HCT116 (cell line): ENCODE data around the gene CTBP2. TPM values are rescaled to one million over a fixed set of nuclear protein-coding genes. Genes with fewer than 3 reads are reported as not detected.
A peak's percentile ranks its signal among the peaks of the same experiment; 100 is the strongest.

Experiments
- ATAC-seq: fragments of 200-7000 bp; cut with Tn5 transposase; 2 replicates; pipeline ENCODE4 v1.9.1; 2020; ENCODE audit warnings: mild to moderate bottlenecking, moderate library complexity
- BruUV-seq: library from RNA; stranded (reverse); fragments of 400-500 nt; replicated peaks from 2 replicates; lab custom pipeline; 2021; lab: Mats Ljungman, UMichigan
- CTCF ChIA-PET: fragments of 300-600 bp; sonication (Branson Sonifier 250); formaldehyde crosslinking; loops from one replicate; lab custom pipeline; 2021; ENCODE audit warnings: antibody characterized with exemption; lab: Charles Lee
- POLR2A ChIA-PET: fragments of 300-600, 350-600 bp; sonication (Branson Sonifier 250); formaldehyde crosslinking; loops from one replicate; lab custom pipeline; 2021; ENCODE audit warnings: antibody characterized with exemption; lab: Charles Lee
- RAD21 ChIA-PET, 2 experiments: fragments of 300-600 bp; sonication (Branson Sonifier 250); formaldehyde crosslinking; loops; one replicate each; lab custom pipeline; 2023; ENCODE audit warnings: low total read pairs in 2 of 2; ENCODE audit not compliant: uncharacterized antibody in 2 of 2, unreplicated experiment in 2 of 2, low non-redundant PET in 1 of 2; lab: Charles Lee
- DNase-seq: peaks from one replicate; pipeline ENCODE4 v3.0.0-alpha.2; 2010; ENCODE audit warnings: low read depth, low spot score
- H2AFZ ChIP-seq: fragments of 200-600 bp; shearing (Covaris generic), sonication (generic); 2 replicates; pipeline ENCODE4 v1.6.1; 2017; ENCODE audit warnings: low read depth, mixed run types, mixed read lengths, antibody characterized with exemption, low read length; ENCODE audit not compliant: poor library complexity, severe bottlenecking
- H3K27ac ChIP-seq: 2 replicates; pipeline ENCODE4 v1.5.1; 2012; ENCODE audit warnings: low read depth, low read length
- H3K27me3 ChIP-seq: fragments of 200-600 bp; sonication (generic); 2 replicates; pipeline ENCODE4 v1.6.1; 2016; ENCODE audit warnings: mixed run types, low read length, mixed read lengths; ENCODE audit not compliant: insufficient read depth
- H3K36me3 ChIP-seq, 2 experiments: fragments of 200-500 bp in 1 of 2; fragments of 200-600 bp in 1 of 2; sonication (Bioruptor generic) in 1 of 2; sonication (generic) in 1 of 2; 2 replicates each; pipeline versions ENCODE4 v1.5.1 to v1.6.1; 2014 to 2016; ENCODE audit warnings: low read length in 2 of 2, inconsistent platforms in 1 of 2, mixed read lengths in 1 of 2, mixed run types in 1 of 2; ENCODE audit not compliant: insufficient read depth in 2 of 2, control insufficient read depth in 1 of 2
- H3K4me1 ChIP-seq, 2 experiments: fragments of 200-600 bp in 1 of 2; sonication (generic) in 1 of 2; 2 replicates each; pipeline versions ENCODE4 v1.5.1 to v1.6.1; 2012 to 2017; ENCODE audit warnings: low read length in 2 of 2, inconsistent platforms in 1 of 2, mild to moderate bottlenecking in 1 of 2, mixed read lengths in 1 of 2, mixed run types in 1 of 2, moderate library complexity in 1 of 2; ENCODE audit not compliant: insufficient read depth in 2 of 2, control insufficient read depth in 1 of 2
- H3K4me2 ChIP-seq: fragments of 200-600 bp; sonication (generic); 2 replicates; pipeline ENCODE4 v1.6.1; 2017; ENCODE audit warnings: mixed run types, low read length, mixed read lengths
- H3K4me3 ChIP-seq, 2 experiments: fragments of 200-600 bp in 1 of 2; sonication (generic) in 1 of 2; replicated peaks in 1 of 2; 2 replicates each; pipeline ENCODE4 v1.5.1; 2011 to 2016; ENCODE audit warnings: low read length in 2 of 2, control low read depth in 1 of 2, low read depth in 1 of 2, mild to moderate bottlenecking in 1 of 2, mixed read lengths in 1 of 2, mixed run types in 1 of 2
- H3K79me2 ChIP-seq: fragments of 200-600 bp; sonication (generic); 2 replicates; pipeline ENCODE4 v1.6.1; 2017; ENCODE audit warnings: mild to moderate bottlenecking, mixed run types, low read length, moderate library complexity, mixed read lengths; ENCODE audit not compliant: insufficient read depth
- H3K9ac ChIP-seq: fragments of 200-600 bp; sonication (generic); 2 replicates; pipeline ENCODE4 v1.6.1; 2016; ENCODE audit warnings: low read length, mixed read lengths
- H3K9me2 ChIP-seq: fragments of 200-600 bp; sonication (generic), shearing (Covaris generic); 2 replicates; pipeline ENCODE4 v1.6.1; 2017; ENCODE audit warnings: mixed run types, mild to moderate bottlenecking, moderate library complexity; ENCODE audit not compliant: insufficient read depth
- H3K9me3 ChIP-seq, 2 experiments: fragments of 200-500 bp in 1 of 2; fragments of 200-600 bp in 1 of 2; sonication (Bioruptor generic) in 1 of 2; sonication (generic) in 1 of 2; 2 replicates each; pipeline ENCODE4 v1.6.1; 2014 to 2017; ENCODE audit warnings: low read length in 2 of 2, mixed read lengths in 2 of 2, inconsistent platforms in 1 of 2, low read depth in 1 of 2, mild to moderate bottlenecking in 1 of 2, mixed run types in 1 of 2, moderate library complexity in 1 of 2; ENCODE audit not compliant: control insufficient read depth in 1 of 2, insufficient read depth in 1 of 2
- H4K20me1 ChIP-seq: fragments of 200-600 bp; sonication (generic), shearing (Covaris generic); 2 replicates; pipeline ENCODE4 v1.6.1; 2017; ENCODE audit warnings: mixed run types, mild to moderate bottlenecking, moderate library complexity; ENCODE audit not compliant: insufficient read depth
- CBX3 ChIP-seq: IDR thresholded peaks from 2 replicates; pipeline ENCODE4 v1.6.1; 2012; ENCODE audit warnings: low read depth
- CEBPB ChIP-seq: IDR thresholded peaks from 2 replicates; pipeline ENCODE4 v1.6.1; 2012; ENCODE audit warnings: low read depth
- ELF1 ChIP-seq: IDR thresholded peaks from 2 replicates; pipeline ENCODE4 v1.6.1; 2012; ENCODE audit warnings: low read depth, borderline replicate concordance
- EZH2 ChIP-seq: fragments of 200-600 bp; sonication (generic); IDR thresholded peaks from 2 replicates; pipeline ENCODE4 v1.6.1; 2017; ENCODE audit warnings: antibody characterized with exemption, mixed run types
- EZH2phosphoT487 ChIP-seq: fragments of 200-600 bp; IDR thresholded peaks from 2 replicates; pipeline ENCODE4 v1.6.1; 2018; ENCODE audit warnings: antibody characterized with exemption, borderline replicate concordance
- JUND ChIP-seq: IDR thresholded peaks from 2 replicates; pipeline ENCODE4 v1.6.1; 2012
- POLR2A ChIP-seq: IDR thresholded peaks from 2 replicates; pipeline ENCODE4 v1.7.0; 2011; ENCODE audit warnings: borderline replicate concordance; ENCODE audit not compliant: insufficient read depth, insufficient read length; ENCODE audit errors: extremely low read depth
- POLR2AphosphoS5 ChIP-seq: IDR thresholded peaks from 2 replicates; pipeline ENCODE4 v1.6.1; 2011; ENCODE audit warnings: mild to moderate bottlenecking, low read depth, low read length, moderate library complexity
- SIN3A ChIP-seq: IDR thresholded peaks from 2 replicates; pipeline ENCODE4 v1.6.1; 2012; ENCODE audit warnings: low read depth
- SRF ChIP-seq: IDR thresholded peaks from 2 replicates; pipeline ENCODE4 v1.6.1; 2012; ENCODE audit warnings: low read depth
- TCF7L2 ChIP-seq: IDR thresholded peaks from 2 replicates; pipeline ENCODE4 v1.7.0; 2011; ENCODE audit warnings: borderline replicate concordance, inconsistent platforms; ENCODE audit not compliant: insufficient read depth, insufficient read length; ENCODE audit errors: extremely low read depth
- intact Hi-C: fragments of 100-400 bp; cut with micrococcal nuclease; formaldehyde crosslinking; loops from 2 replicates; pipeline ENCODE4 v1.10.0; 2022
- total RNA-seq: library from RNA; stranded (reverse); gene quantifications from one replicate; pipeline ENCODE4 v1.2.1, GENCODE V29; 2021; ENCODE audit not compliant: unreplicated experiment
- TF ChIP-seq, protein P1 (sequence below): IDR thresholded peaks from 2 replicates; pipeline ENCODE4 v1.6.1; 2012
- TF ChIP-seq, protein P2 (sequence below), 3 experiments: fragments of 200-600 bp in 1 of 3; sonication (generic) in 1 of 3; IDR thresholded peaks in 2 of 3; conservative IDR thresholded peaks in 1 of 3; 2 replicates each; pipeline ENCODE4 v1.5.1; 2012 to 2017; ENCODE audit warnings: low read depth in 2 of 3, low read length in 2 of 3, antibody characterized with exemption in 1 of 3, borderline replicate concordance in 1 of 3, control low read depth in 1 of 3, mild to moderate bottlenecking in 1 of 3, mixed read lengths in 1 of 3, mixed run types in 1 of 3, moderate library complexity in 1 of 3; ENCODE audit not compliant: insufficient read depth in 1 of 3
- TF ChIP-seq, protein P3 (sequence below): IDR thresholded peaks from 2 replicates; pipeline ENCODE4 v1.6.1; 2012

Gene CTBP2
- total RNA-seq, 1 experiment from 2014 or later, result 144 TPM

DNA sequence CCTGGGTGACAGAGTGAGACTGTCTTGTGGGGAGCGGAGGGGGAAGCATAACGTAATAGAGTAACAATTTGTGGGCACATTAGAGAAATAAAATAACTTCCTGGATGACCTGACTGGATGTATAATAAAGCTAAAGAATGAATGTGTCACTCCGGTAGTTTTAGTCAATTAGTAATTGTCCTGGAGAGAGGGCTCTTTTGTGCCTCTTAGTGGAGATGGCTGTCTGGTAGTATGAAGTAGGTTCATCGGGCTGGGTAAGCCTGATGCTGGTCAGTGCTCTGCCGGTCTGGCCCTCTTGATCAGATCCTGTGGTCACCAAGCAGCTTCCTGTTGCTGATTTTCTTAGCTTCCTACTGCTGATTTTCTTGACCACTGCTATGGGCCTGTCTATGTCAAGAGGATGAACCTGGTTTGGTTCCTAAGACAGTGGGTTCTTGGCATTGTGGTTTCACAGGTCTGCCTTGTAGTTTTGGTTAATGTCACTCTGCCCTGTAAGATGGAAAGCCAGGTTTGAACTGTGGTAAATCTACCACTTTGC, 184.3 kb downstream of the CTBP2 start:
- H3K4me2 ChIP-seq, result no peak overlapping the region
- H3K36me3 ChIP-seq, result peaks cover 8 to 16% of the 10 kb centered on the region in 2 experiments; a peak in 2 of 4 replicates
- TF ChIP-seq SIN3A (no peak), TCF7L2 (no peak), SRF (no peak), POLR2AphosphoS5 (no peak), CEBPB (no peak), JUND (no peak), ELF1 (no peak), EZH2 (no peak)
- H3K4me3 ChIP-seq, result no peak overlapping the region
- ChIA-PET POLR2A (no interaction called here), CTCF (no interaction called here), RAD21 (no interaction called here)
- H3K9ac ChIP-seq, result no peak overlapping the region
- H4K20me1 ChIP-seq, result 0 out of 2 replicates have a peak, but pooled peaks cover 11% of the 10 kb centered on the region
- TSS peak; percentile 37 for BruUV-seq
- no peak overlapping the region for H2AFZ ChIP-seq
- no peaks in the 10 kb centered on the region for H3K9me3 ChIP-seq
- no peaks in the 10 kb centered on the region for H3K9me2 ChIP-seq
- H3K27ac ChIP-seq, result no peak overlapping the region
- intact Hi-C loops, result no loop called here
- no peaks in the 10 kb centered on the region for H3K4me1 ChIP-seq
- no peak for DNase-seq
- no peaks in the 10 kb centered on the region for H3K27me3 ChIP-seq
- H3K79me2 ChIP-seq, result peaks cover 60% of the 10 kb centered on the region
- no peak for ATAC-seq

DNA sequence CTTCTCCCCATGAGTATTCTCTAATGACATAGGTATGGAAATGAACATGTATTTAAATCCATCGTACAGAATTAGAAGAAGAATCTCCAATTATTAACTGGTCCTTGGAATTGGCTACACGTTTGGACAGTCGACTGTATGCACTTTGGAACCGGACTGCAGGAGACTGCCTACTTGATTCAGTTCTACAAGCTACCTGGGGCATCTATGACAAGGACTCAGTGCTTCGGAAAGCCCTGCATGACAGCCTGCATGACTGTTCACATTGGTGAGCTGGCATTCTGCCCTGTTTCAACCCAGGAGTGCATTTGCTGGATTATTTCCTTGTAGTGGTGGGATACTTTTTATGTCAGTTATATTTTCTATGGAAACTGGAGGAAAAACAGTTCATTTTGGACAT, 186.2 kb downstream of the CTBP2 start:
- intact Hi-C loops, result no loop called here
- Histone ChIP-seq H3K9me3 (no peaks in the 10 kb centered on the region), H3K27ac (no peak overlapping the region), H3K4me1 (no peaks in the 10 kb centered on the region), H4K20me1 (0 out of 2 replicates have a peak, but pooled peaks cover 11% of the 10 kb centered on the region), H2AFZ (no peak overlapping the region), H3K4me2 (no peak overlapping the region), H3K9me2 (no peaks in the 10 kb centered on the region), H3K36me3 (peaks cover 8 to 16% of the 10 kb centered on the region in 2 experiments; a peak in 2 of 4 replicates), H3K79me2 (peaks cover 62% of the 10 kb centered on the region), H3K27me3 (no peaks in the 10 kb centered on the region), H3K4me3 (no peak overlapping the region), H3K9ac (no peak overlapping the region)
- TF ChIP-seq SIN3A, result no peak
- no peak for TF ChIP-seq POLR2A
- no peak for TF ChIP-seq EZH2phosphoT487
- no peak for TF ChIP-seq ELF1
- TF ChIP-seq EZH2, result no peak
- no peak for TF ChIP-seq CBX3
- TF ChIP-seq JUND, result no peak
- TF ChIP-seq, protein P1, sequence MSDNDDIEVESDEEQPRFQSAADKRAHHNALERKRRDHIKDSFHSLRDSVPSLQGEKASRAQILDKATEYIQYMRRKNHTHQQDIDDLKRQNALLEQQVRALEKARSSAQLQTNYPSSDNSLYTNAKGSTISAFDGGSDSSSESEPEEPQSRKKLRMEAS, result no peak
- TF ChIP-seq, protein P2, sequence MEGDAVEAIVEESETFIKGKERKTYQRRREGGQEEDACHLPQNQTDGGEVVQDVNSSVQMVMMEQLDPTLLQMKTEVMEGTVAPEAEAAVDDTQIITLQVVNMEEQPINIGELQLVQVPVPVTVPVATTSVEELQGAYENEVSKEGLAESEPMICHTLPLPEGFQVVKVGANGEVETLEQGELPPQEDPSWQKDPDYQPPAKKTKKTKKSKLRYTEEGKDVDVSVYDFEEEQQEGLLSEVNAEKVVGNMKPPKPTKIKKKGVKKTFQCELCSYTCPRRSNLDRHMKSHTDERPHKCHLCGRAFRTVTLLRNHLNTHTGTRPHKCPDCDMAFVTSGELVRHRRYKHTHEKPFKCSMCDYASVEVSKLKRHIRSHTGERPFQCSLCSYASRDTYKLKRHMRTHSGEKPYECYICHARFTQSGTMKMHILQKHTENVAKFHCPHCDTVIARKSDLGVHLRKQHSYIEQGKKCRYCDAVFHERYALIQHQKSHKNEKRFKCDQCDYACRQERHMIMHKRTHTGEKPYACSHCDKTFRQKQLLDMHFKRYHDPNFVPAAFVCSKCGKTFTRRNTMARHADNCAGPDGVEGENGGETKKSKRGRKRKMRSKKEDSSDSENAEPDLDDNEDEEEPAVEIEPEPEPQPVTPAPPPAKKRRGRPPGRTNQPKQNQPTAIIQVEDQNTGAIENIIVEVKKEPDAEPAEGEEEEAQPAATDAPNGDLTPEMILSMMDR (IDR thresholded peaks at IDR 0.05 in 2 of 3, conservative IDR thresholded peaks at IDR 0.05 in 1 of 3; ENCODE audit: borderline replicate concordance in 1 of 3, insufficient read depth in 1 of 3, low read depth in 2 of 3, low read length in 2 of 3), result no peak
- TF ChIP-seq, protein P3, sequence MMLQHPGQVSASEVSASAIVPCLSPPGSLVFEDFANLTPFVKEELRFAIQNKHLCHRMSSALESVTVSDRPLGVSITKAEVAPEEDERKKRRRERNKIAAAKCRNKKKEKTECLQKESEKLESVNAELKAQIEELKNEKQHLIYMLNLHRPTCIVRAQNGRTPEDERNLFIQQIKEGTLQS, result no peak
- DNase-seq (no peak), ATAC-seq (no peak)
- RAD21 ChIA-PET, result no interaction called here
- CTCF ChIA-PET, result no interaction called here
- no TSS peak for BruUV-seq
- POLR2A ChIA-PET, result interaction anchor here (1.0 kb wide), 1 partner anchor 8 kb away, joined by 3 read pairs; no protein-coding TSS in a partner anchor
